ENCODE measurements around the gene CYB5B. TPM values are rescaled to one million over a fixed set of nuclear protein-coding genes. Genes with fewer than 3 reads are reported as not detected.

Gene CYB5B
- total and polyA plus RNA-seq, 2 donors from 2014 or later = 89.0 to 111 TPM

GRCh38 chr16:69431948-69432468 is 7.6 kb downstream of the CYB5B start:
- intact Hi-C loops (cut with DNase I) = no loop called here
- Histone ChIP-seq H3K27me3 (ENCODE audit: control insufficient read depth, insufficient read depth, low read length) (no peaks in the 10 kb centered on the region), H3K4me3 (ENCODE audit: low read length in 3 of 3) (no peak overlapping the region), H3K9me3 (ENCODE audit: control insufficient read depth in 2 of 3, insufficient read depth in 1 of 3, low read length in 3 of 3) (no peaks in the 10 kb centered on the region), H3K4me1 (ENCODE audit: control insufficient read depth in 2 of 3, insufficient read depth in 2 of 3, low read depth in 1 of 3, low read length in 3 of 3) (peaks cover 0 to 10% (median 0%) of the 10 kb centered on the region in 3 donors), H3K9ac (ENCODE audit: low read length in 3 of 3) (no peak overlapping the region), H3K36me3 (ENCODE audit: control insufficient read depth in 2 of 3, insufficient read depth in 3 of 3, low read length in 3 of 3) (peaks cover 5 to 13% (median 11%) of the 10 kb centered on the region in 3 donors), H3K27ac (ENCODE audit: low read depth in 2 of 2, low read length in 2 of 2) (no peak overlapping the region)
- TF ChIP-seq CTCF (IDR thresholded peaks at IDR 0.05; ENCODE audit: borderline replicate concordance, extremely low read depth, insufficient read depth) = no peak
- no peak for FAIRE-seq
- no peak for DNase-seq

- Histone ChIP-seq H3K27me3 (ENCODE audit: control insufficient read depth, insufficient read depth, low read length) (no peaks in the 10 kb centered on the region), H3K9ac (ENCODE audit: low read length in 3 of 3) (no peak overlapping the region), H3K4me3 (ENCODE audit: low read length in 3 of 3) (no peak overlapping the region), H3K4me1 (ENCODE audit: control insufficient read depth in 2 of 3, insufficient read depth in 2 of 3, low read depth in 1 of 3, low read length in 3 of 3) (peaks cover 0 to 12% (median 0%) of the 10 kb centered on the region in 3 donors), H3K36me3 (ENCODE audit: control insufficient read depth in 2 of 3, insufficient read depth in 3 of 3, low read length in 3 of 3) (peaks cover 0 to 13% (median 6%) of the 10 kb centered on the region in 3 donors), H3K27ac (ENCODE audit: low read depth in 2 of 2, low read length in 2 of 2) (no peak overlapping the region), H3K9me3 (ENCODE audit: control insufficient read depth in 2 of 3, insufficient read depth in 1 of 3, low read length in 3 of 3) (no peaks in the 10 kb centered on the region)
- DNase-seq = no peak
- intact Hi-C loops (cut with DNase I) = no loop called here
- TF ChIP-seq CTCF (IDR thresholded peaks at IDR 0.05; ENCODE audit: borderline replicate concordance, extremely low read depth, insufficient read depth) = no peak
- FAIRE-seq = no peak
Observed at GRCh38 chr16:69434066-69434465, 9.6 kb downstream of the CYB5B start.

- FAIRE-seq (no peak), DNase-seq (no peak)
- Histone ChIP-seq H3K9me3 (ENCODE audit: control insufficient read depth in 2 of 3, insufficient read depth in 1 of 3, low read length in 3 of 3) (no peaks in the 10 kb centered on the region), H3K4me3 (ENCODE audit: low read length in 3 of 3) (no peak overlapping the region), H3K4me1 (ENCODE audit: control insufficient read depth in 2 of 3, insufficient read depth in 2 of 3, low read depth in 1 of 3, low read length in 3 of 3) (peaks cover 0 to 12% (median 0%) of the 10 kb centered on the region in 3 donors), H3K9ac (ENCODE audit: low read length in 3 of 3) (no peak overlapping the region), H3K36me3 (ENCODE audit: control insufficient read depth in 2 of 3, insufficient read depth in 3 of 3, low read length in 3 of 3) (peaks cover 0 to 12% (median 6%) of the 10 kb centered on the region in 3 donors), H3K27me3 (ENCODE audit: control insufficient read depth, insufficient read depth, low read length) (no peaks in the 10 kb centered on the region), H3K27ac (ENCODE audit: low read depth in 2 of 2, low read length in 2 of 2) (no peak overlapping the region)
- TF ChIP-seq CTCF (IDR thresholded peaks at IDR 0.05; ENCODE audit: borderline replicate concordance, extremely low read depth, insufficient read depth) = no peak
- intact Hi-C loops (cut with DNase I) = no loop called here
Observed at GRCh38 chr16:69435977-69436820, 11.8 kb downstream of the CYB5B start.
